Activated CD8-positive, alpha-beta memory T cell treated with anti-CD3 and anti-CD28 coated beads, Interleukin-2, amount 50 U/mL, for 1 hour (primary cell): ENCODE data around the gene CACNA1D.
"Not testable (repeated sequence)": the region's sequence is repeated elsewhere in the genome, so short reads cannot be mapped to it uniquely, and the experiment has no call there.

Experiments
- DNase-seq: peaks from one replicate; pipeline ENCODE4 v3.0.0-alpha.2; 2020; ENCODE audit errors: extremely low read depth

Gene CACNA1D

DNA sequence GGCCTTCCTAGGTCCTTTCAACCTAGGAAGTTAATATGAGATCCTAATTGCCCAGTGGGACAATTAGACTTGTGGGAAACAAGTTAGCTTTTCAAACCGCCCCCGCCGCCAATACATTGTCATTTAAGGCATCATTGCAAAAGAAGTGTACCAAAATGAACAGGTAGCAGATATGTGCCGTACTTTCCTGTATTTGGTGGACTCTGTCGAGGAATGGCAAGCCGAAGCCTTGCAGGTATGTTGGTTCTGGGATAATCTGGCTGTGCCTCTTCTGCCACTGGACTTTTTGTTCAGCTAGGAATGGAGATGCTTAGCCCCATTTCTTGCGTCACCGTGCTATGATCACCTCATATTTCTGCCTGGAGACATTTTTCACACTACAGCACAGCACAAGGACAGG is 157.5 kb downstream of the CACNA1D start:
- no peak for DNase-seq

DNA sequence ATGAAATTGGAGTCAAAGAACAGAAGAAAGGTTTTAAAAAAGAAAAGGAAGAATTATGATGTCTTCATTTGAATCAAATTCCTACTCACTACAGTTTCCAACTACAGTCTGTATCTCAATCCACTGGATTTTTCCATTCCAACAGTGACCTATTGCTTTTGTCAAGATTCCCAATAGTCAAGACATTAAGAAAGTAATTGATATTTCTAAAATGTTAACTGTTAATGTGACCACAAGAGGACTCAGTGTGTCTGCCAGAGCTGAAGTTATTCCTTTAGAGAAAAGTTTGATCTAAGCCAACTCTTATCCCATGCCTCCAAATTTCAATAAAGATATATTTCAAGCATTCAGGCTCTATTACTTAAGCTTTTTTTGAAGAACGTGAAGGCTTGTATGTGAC is 163.2 kb downstream of the CACNA1D start:
- no peak for DNase-seq

DNA sequence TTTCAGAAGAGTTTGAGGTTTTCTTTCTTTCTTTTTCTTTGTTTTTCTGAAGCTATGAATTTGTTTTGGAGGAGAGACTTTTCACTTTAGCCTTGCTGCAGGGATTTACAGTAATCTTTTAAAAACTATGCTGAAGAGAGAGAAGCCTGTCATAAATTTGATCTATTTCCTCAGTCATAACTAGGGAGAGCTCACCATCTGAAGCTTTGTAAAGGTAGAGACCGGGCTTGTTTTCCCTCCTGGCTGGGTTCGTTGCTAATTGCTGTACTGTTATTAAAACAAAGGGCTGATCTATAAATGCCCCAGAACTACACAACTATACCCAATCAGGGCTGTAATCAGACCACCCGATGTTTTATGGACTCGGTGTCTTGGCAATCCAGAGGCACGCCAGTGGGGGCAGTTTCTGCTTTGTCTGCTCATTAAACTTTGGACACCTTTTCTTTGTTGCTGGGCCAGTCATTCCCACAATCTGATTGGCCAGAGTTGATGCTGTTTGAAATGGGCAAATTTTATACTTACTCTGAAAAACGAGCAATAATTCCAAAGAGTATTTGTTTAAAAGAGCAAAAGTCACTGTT is 164.3 kb downstream of the CACNA1D start:
- no peak for DNase-seq

DNA sequence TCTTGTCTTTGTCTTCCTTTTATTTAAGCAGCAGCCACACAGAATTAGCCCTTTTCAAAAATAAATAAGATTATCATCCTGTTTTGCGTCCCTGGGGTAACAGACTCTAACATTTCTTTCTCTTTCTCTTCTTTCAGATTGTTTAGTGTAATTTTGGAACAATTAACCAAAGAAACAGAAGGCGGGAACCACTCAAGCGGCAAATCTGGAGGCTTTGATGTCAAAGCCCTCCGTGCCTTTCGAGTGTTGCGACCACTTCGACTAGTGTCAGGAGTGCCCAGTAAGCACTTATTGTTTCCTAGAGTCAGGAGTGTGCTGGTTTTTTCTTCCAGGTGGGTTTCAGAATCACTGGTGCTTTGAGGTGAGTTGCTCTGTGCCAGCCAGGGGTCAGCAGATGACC is 165.6 kb downstream of the CACNA1D start:
- DNase-seq: no peak

DNA sequence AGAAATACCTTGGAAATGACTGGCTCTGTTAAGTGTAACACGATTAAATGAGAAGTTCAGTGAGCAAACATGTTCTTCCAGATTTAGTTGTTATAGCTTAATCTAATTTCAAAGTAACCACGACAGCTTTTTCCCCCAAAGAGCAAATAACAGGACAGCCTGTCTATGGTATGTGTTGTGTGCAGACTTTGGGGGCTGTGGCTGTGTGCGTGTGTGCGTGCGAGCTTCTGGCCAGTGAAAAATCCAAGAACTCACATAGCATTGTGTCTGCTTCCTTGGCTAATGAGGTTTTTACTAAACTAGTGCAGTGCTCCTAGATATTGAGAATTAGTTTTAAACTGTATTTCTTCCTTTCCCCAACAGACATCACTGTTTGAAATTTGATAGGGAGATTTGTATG is 167.1 kb downstream of the CACNA1D start:
- DNase-seq: no peak

DNA sequence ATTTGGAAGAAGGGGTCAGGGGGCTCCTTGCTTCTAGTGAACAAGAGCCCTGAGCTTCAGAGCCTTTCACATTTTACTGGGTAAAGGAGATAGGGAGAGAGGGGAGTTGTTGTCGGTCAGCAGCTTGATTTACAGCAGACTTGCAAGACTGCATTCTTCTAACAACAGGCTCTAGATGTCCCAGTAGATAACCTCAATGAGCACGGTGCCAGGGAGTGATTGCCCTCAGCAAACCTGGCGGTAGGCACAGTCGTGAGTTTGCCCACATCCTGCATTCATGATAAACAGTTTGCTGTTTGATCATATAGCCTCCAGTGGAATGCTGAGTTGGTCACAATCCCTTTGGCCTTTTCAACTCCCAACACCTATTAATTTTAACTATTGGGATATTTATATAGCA is 170.4 kb downstream of the CACNA1D start:
- DNase-seq: not testable (repeated sequence)

DNA sequence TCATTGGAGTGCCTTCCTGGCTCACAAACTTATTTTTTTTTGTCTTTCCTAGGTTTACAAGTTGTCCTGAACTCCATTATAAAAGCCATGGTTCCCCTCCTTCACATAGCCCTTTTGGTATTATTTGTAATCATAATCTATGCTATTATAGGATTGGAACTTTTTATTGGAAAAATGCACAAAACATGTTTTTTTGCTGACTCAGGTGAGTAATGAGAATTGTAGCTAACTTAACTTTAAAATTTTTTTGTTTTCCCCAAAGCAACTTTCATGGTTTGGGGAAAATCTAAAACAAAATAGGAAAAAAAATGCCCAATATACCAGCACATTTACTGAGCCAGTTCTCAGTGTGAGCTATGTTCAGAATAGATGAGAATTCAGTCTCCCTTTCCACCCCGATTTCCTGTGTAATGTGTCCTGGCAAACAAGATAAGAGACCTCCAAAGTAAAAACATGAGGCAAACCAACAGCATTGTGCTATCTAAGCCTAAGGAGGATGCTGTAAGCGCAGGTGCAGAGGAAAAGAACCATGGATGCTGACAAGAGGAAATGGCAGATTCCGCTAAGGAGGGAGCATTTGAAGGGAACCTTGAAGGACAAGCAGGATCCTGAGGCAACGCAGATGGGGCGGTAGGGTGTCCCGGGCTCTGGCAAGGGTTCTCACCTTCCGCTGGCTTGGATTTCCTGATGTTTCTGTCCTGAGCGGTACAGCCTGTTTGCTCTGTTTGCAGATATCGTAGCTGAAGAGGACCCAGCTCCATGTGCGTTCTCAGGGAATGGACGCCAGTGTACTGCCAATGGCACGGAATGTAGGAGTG is 171.4 kb downstream of the CACNA1D start:
- DNase-seq: no peak

DNA sequence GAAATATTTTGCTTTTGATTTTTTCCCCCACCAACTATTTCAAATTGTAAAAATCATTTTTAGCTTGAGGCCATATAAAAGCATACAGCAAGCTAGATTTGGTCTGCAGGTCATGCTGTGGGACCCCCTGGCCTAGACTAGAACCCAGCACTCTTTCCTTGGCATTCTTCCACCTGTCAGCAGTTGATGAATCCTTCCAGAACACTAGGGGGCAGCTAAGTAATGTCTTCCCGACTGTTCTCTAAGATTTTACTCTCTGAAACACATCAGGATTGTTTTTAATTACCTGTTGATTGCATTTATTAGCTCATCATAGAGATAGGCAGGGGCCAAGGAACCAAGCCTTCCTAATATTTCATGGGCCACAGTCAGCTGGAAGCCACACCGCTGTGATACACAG is 174.5 kb downstream of the CACNA1D start:
- DNase-seq: no peak

DNA sequence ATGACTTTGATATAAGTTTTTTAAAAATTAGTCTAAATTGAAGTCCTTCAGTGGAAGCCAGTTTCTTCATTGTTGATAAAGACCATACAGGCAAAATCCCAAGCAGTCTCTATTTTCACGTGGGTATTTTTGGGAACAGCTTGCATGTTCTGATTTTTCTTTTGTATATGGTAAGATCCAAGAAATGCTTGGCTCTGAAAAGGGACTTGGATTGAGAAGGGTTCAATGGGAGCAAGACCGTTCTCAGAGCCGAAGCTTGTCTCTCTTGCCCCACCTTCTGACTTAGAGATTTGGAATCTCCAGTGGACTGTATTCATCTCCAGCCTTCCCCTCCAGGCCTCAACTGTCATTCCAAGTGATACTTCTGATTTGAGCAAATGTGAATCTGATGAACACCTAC is 176.3 kb downstream of the CACNA1D start:
- no peak for DNase-seq

DNA sequence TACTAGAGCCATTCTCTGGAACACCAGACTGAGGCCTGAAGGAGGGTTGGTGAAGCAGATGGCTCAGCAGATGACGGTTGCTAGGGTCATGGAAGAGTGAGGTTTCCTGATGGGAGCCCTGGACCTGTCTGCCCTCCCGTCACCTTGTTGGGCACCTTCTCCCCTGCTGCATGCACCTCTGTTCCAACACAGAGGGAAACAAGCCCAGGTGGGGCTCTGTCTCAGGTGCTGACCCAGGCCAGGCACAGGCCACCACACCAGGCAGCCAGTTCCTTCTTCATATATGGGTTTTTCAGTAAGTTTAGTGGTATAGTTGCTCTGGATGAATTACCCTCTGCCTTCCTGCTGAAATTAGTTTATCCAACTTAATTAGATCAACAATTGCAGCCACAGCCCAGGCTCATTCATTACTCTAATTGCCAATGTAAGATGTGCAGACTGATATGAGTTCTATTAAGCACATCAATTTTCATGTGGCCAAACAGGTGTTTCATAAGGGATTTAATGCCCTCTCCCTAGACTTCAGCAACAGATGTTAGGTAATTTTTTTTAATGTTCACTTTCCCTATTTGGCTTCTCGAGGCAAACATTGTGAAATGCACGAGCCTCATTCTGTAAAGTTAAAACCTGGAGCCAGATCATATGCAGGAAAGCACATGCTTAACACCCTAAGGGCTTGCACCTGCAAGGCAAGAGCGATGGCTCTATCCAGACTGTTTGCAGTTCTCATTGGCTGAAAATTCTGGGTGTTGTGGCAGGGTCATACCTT is 177.0 kb downstream of the CACNA1D start:
- DNase-seq: no peak

DNA sequence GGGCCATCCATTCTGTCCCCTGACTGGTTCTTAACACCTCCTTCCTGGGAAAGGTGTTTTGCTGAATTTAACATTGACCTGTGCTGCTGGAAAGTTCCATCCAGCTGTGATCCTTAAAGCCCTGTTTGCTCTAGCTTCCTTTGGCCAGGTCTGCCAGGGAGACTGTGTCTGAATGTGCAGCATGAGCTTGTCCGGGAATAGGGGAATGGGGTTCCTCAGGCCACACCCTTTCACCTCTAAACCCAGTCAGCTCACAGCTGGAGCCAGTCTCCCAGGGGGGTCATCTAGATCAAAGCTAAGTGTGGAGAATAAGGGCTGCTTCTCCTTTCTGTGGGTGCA is 177.5 kb downstream of the CACNA1D start:
- no peak for DNase-seq

DNA sequence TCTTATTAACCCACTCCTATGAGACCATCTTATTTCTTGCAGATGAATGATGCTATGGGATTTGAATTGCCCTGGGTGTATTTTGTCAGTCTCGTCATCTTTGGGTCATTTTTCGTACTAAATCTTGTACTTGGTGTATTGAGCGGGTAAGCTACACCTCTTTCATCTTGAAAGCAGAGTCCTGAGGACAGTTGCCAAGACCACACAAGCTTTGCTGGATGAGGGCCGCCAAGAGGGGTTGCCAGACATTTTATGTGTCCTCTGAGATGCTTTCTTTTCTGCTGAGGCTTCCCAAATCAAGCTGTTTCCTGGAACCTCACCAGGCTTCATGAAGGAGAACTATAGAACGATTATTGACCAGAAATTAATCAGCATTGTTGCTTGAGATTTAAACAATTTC is 178.6 kb downstream of the CACNA1D start:
- no peak for DNase-seq

DNA sequence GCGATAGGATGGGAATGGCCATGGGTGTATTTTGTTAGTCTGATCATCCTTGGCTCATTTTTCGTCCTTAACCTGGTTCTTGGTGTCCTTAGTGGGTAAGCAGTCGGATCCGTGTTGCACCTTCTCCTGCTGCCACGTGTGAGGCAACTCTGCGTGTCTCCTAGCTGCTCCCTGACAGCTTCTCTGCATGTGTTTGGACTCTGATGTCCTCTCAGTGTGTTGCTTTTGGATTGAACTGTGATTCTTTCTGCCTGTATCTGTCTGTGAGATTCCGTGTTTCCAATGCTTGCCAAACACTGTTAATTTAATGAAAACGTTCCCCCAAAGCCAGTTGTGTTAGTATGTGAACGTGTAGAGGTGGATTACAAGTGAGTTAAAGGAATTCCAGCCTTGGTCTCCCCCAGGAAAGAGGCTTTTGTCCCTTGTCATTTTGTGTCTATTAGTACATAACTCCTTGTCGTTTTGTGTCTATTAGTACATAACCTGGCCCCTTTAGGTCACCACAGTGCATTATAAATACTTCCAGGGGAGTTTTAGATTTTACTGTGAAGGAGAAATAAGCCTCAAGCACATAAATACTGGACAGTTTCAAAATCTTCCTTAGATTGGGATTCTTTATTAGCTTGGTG is 179.4 kb downstream of the CACNA1D start:
- no peak for DNase-seq

DNA sequence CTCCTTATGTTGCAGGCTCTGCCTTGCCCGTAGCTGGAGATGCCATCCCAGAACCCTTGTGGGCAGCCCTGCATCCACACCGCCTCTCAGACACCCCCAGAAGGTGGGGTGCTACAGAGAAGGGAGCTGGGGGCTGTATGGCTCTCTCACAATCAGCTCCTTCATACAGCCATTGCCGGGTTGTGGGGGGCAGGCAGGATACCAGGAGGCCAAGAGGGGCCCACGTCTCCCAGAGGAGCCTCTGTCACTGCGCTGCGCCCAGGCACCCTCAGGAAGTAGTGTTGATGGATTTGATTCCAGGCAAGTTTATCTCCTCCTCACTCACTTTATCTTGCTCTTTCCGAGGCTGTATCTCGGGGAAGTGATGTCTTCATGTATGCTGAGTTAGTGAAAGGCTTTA is 180.2 kb downstream of the CACNA1D start:
- no peak for DNase-seq

DNA sequence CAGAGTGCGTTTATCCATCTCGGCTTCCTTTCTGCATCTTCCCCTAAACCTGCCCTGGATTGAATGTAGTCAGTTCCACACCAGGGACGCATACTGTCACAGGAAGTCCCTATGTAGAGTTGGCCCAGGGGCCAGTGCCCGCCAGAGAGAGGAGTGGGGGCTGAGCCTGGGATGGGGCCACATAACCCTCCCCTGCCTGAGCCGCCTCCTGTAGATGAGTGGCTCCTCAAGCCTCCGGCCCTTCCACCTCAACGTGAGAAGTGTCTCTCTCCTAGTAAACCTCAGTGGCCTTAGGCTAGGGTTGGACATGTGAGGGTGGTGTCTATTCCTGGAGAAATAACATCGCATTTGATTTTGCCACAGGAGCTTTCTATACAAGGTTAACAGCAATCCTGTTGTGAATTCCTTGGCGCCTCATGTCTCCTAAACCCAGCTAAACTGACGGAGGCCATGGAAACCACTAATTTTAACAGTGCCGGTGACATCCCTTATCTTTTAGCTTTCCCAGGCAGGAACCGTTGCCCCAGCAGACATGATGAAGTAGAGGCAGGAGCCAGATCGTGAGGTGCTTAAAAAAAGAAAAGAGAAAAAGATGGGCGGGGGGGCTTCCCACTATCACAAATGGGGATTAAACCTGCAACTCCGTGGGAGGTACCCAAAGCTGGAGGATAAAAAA is 180.7 kb downstream of the CACNA1D start:
- DNase-seq: no peak

DNA sequence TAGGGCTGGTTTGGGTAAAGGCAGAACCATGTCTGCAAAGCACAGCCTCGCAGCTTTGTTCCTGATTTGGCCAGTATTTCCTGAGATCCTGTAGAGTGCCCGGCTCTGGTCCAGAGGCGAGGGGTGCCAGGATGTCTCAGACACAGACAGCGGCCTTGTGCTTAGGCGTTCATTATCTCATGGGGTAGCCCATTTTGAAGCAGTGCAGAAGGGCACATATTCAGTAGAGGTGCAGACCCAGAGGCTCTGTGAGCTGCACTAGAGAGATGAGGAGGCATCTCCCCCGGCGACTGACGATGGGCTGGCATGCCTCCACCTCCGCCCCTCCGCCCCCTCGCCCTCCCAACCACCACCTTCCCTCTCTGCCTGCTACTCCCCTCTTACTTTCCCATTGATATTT is 181.5 kb downstream of the CACNA1D start:
- DNase-seq: no peak

DNA sequence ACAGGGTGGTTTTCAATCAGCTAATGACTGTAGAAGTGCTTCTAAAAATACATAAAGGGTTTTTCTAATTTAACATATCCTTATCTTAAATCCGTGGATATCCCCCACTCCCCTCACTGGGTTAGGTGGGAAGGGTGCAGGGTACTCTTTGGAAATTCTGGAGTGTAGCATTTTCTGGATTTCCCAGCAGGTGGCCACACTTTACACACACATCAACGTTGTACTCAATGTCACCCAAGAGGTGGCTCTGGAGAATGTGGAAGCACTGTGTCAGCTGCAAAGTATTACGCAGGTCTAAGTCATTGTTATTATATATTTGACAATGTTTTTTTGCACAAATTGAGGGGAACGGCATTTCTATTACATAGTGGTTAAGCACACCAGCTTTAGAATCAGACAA is 183.0 kb downstream of the CACNA1D start:
- DNase-seq: no peak

DNA sequence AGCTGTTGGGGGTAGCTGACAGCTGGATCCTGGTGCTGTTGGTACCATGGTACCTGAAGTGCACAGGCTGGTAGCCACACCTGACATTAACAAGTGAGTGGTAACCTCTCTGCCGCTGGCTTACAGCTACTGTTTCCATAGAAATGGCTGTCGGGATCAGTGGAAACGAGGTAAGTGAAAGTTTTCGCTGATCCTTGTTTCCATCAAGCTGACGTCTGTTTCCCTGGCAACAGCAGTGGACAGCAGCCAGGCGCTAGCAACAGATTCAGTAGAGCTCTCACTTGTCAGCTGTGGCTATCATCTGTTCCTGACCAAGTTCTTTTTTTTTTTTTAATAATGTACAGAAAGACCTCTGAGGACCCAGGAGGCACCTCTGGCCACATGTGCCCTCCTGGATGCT is 185.6 kb downstream of the CACNA1D start:
- no peak for DNase-seq

DNA sequence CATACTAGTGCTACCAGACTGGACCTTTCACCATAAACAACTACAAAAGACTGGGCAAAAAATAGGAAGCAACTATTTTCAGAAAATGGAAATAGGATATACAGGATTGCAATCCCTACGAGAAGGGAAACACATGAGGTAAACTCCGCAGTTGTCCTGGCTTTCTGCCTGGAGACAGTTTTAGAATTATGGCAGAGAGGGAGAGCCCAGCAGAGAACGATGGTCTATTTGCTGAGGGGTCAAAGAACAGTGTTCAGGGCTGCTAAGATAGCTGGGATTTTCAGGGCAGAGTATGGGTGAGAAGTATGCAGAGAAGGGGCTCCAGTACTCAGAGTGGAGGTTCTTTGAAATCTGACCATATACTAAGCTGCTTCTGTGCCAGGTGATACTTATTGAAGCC is 188.4 kb downstream of the CACNA1D start:
- DNase-seq: no peak

DNA sequence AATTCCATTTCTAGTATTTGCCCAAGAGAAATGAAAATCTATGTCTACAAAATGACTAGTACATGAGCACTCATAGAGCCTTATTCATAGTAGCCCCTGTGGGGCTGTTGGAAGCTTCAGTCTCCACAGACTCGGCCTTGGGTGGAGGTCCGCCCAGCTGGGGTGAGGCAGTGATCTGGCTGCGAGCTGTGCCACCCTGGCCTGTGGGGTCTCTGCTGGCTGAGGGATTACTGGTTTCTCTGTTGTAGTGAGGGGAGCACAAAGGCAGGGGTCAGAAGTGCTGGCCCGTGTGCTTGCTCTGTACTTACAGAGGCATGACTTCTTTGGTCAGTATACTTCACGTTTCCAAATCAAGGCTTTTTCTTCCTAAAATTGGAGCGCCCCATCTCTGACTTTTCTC is 193.7 kb downstream of the CACNA1D start:
- DNase-seq: no peak

DNA sequence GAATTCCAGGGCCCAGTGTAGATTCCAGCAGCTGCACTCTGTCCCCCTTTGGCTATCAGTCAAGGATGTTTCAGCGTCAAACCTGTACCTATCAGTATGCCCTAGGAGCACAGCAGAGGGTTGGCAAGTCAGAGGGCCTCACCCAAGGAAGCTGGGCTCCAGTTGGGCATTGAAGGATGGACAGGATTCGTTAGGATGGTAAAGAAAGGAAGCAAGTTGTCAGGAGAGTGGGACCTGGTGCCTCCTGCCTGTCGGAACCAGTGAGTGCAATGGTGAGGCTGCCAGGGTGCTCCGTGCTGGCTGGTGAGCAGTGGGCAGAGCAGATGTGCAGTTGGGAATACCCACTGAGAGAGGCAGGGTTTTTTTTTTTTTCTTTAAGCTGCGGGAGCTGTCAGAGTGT is 194.6 kb downstream of the CACNA1D start:
- no peak for DNase-seq

DNA sequence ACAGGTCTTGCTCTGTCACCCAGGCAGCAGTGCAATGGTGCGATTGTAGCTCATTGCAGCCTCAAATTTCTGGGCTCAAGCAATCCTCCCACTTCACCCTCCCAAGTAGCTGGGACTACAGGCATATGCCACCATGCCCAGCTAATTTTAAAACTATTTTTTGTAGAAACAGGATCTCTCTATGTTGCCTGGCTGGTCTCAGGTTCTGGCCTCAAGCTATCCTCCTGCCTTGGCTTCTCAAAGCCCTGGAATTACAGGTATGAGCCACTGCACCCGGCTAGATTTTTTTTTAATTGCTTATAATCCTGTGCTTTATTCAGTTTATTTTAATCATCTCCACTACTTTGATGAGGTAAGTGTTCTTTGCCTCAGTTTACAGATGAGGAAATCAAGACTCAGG is 195.3 kb downstream of the CACNA1D start:
- DNase-seq: no peak
